ENCODE results near the gene CTNNA3.

Gene CTNNA3

GRCh38 chr10:67004690-67005089 lies 691.3 kb downstream of the CTNNA3 start:
- no peak overlapping the region for H3K4me3 ChIP-seq (replicated peaks in 1 of 2; ENCODE audit: low read depth in 2 of 2, low read length in 2 of 2)
- DNase-seq (ENCODE audit: low read depth in 2 of 2), result no peak
- TF ChIP-seq CTCF (IDR thresholded peaks at IDR 0.05; ENCODE audit: low read depth, low read length), result no peak

GRCh38 chr10:66999762-67000545 lies 696.0 kb downstream of the CTNNA3 start:
- no peak for TF ChIP-seq CTCF (IDR thresholded peaks at IDR 0.05; ENCODE audit: low read depth, low read length)
- DNase-seq (ENCODE audit: low read depth in 2 of 2), result no peak
- no peak overlapping the region for H3K4me3 ChIP-seq (replicated peaks in 1 of 2; ENCODE audit: low read depth in 2 of 2, low read length in 2 of 2)

GRCh38 chr10:66996996-66997395 lies 699.0 kb downstream of the CTNNA3 start:
- no peak for TF ChIP-seq CTCF (IDR thresholded peaks at IDR 0.05; ENCODE audit: low read depth, low read length)
- no peak overlapping the region for H3K4me3 ChIP-seq (replicated peaks in 1 of 2; ENCODE audit: low read depth in 2 of 2, low read length in 2 of 2)
- no peak for DNase-seq (ENCODE audit: low read depth in 2 of 2)

- DNase-seq (ENCODE audit: low read depth in 2 of 2), result no peak
- TF ChIP-seq CTCF (IDR thresholded peaks at IDR 0.05; ENCODE audit: low read depth, low read length), result no peak
- H3K4me3 ChIP-seq (replicated peaks in 1 of 2; ENCODE audit: low read depth in 2 of 2, low read length in 2 of 2), result no peak overlapping the region
Measured at GRCh38 chr10:66990143-66990830, 705.7 kb downstream of the CTNNA3 start.

GRCh38 chr10:66983475-66983818 lies 712.5 kb downstream of the CTNNA3 start:
- no peak for DNase-seq (ENCODE audit: low read depth in 2 of 2)
- no peak for TF ChIP-seq CTCF (IDR thresholded peaks at IDR 0.05; ENCODE audit: low read depth, low read length)
- H3K4me3 ChIP-seq (replicated peaks in 1 of 2; ENCODE audit: low read depth in 2 of 2, low read length in 2 of 2), result no peak overlapping the region

- H3K4me3 ChIP-seq (replicated peaks in 1 of 2; ENCODE audit: low read depth in 2 of 2, low read length in 2 of 2), result no peak overlapping the region
- DNase-seq (ENCODE audit: low read depth in 2 of 2), result no peak
- no peak for TF ChIP-seq CTCF (IDR thresholded peaks at IDR 0.05; ENCODE audit: low read depth, low read length)
Measured at GRCh38 chr10:66982792-66983474, 713.1 kb downstream of the CTNNA3 start.
